Caco-2 (cell line): ENCODE results near the gene FZD2. TPM values are rescaled to one million over a fixed set of nuclear protein-coding genes. Genes with fewer than 3 reads are reported as not detected.

Source experiments
- BruUV-seq: library from RNA; stranded (reverse); fragments of 400-500 nt; replicated peaks from 2 replicates; lab custom pipeline; 2021; lab: Mats Ljungman, UMichigan
- CTCF ChIA-PET: fragments of 300-600 bp; sonication (Branson Sonifier 250); formaldehyde crosslinking; loops from one replicate; lab custom pipeline; 2022; ENCODE audit warnings: antibody characterized with exemption; lab: Charles Lee
- POLR2A ChIA-PET: fragments of 300-600 bp; sonication (Branson Sonifier 250); formaldehyde crosslinking; loops from one replicate; lab custom pipeline; 2022; ENCODE audit warnings: antibody characterized with exemption; lab: Charles Lee
- DNase-seq, 2 experiments: peaks; one replicate each; pipeline versions ENCODE4 v3.0.0 to v3.0.0-alpha.2; 2020 to 2022
- H3K27me3 ChIP-seq: replicated peaks from 2 replicates; pipeline ENCODE4 v1.6.0; 2011; ENCODE audit warnings: low read length; ENCODE audit not compliant: control insufficient read depth, insufficient read depth
- H3K36me3 ChIP-seq: 2 replicates; pipeline ENCODE4 v1.5.1; 2011; ENCODE audit warnings: low read length; ENCODE audit not compliant: control insufficient read depth, insufficient read depth
- H3K4me1 ChIP-seq: fragments of 250-450 bp; sonication (Bioruptor Pico); 2 replicates; pipeline ENCODE4 v1.5.1; 2020; ENCODE audit warnings: mild to moderate bottlenecking
- H3K4me3 ChIP-seq: 2 replicates; pipeline ENCODE4 v1.5.1; 2011; ENCODE audit warnings: low read depth, mild to moderate bottlenecking, control low read depth, low read length
- H3K9me3 ChIP-seq: fragments of 250-450 bp; sonication (Bioruptor Pico); 2 replicates; pipeline ENCODE4 v1.5.1; 2020; ENCODE audit warnings: mild to moderate bottlenecking, moderate library complexity
- H3K27ac Mint-ChIP-seq: one replicate; pipeline ENCODE4 v1.8.0; 2022; ENCODE audit warnings: mixed read lengths; ENCODE audit not compliant: unreplicated experiment
- H3K27me3 Mint-ChIP-seq: one replicate; pipeline ENCODE4 v1.8.0; 2022; ENCODE audit warnings: mixed read lengths; ENCODE audit not compliant: insufficient read depth, unreplicated experiment
- H3K36me3 Mint-ChIP-seq: one replicate; pipeline ENCODE4 v1.8.0; 2022; ENCODE audit warnings: mild to moderate bottlenecking, mixed read lengths; ENCODE audit not compliant: insufficient read depth, unreplicated experiment
- H3K4me1 Mint-ChIP-seq: one replicate; pipeline ENCODE4 v1.8.0; 2022; ENCODE audit warnings: low read depth, mixed read lengths; ENCODE audit not compliant: unreplicated experiment
- H3K4me3 Mint-ChIP-seq: one replicate; pipeline ENCODE4 v1.8.0; 2022; ENCODE audit warnings: mild to moderate bottlenecking, moderate library complexity, mixed read lengths; ENCODE audit not compliant: unreplicated experiment
- H3K9me3 Mint-ChIP-seq: one replicate; pipeline ENCODE4 v1.8.0; 2022; ENCODE audit warnings: mixed read lengths; ENCODE audit not compliant: unreplicated experiment
- intact Hi-C: fragments of 100-400 bp; cut with micrococcal nuclease; formaldehyde crosslinking; loops from one replicate; pipeline ENCODE4 v1.10.0; 2022; ENCODE audit not compliant: unreplicated experiment
- total RNA-seq: library from RNA; stranded (reverse); gene quantifications from 2 replicates; pipeline ENCODE4 v1.2.3, GENCODE V29; 2022
- TF ChIP-seq, protein P1 (sequence below), 2 experiments: fragments of 200-600 bp in 1 of 2; IDR thresholded peaks; 1 replicate in 1 of 2; 2 replicates in 1 of 2; pipeline versions ENCODE4 v1.5.1 to v1.8.0; 2011 to 2022; ENCODE audit warnings: antibody characterized with exemption in 1 of 2, control low read depth in 1 of 2, inconsistent platforms in 1 of 2, low read depth in 1 of 2, low read length in 1 of 2, mild to moderate bottlenecking in 1 of 2, moderate library complexity in 1 of 2; ENCODE audit not compliant: insufficient read depth in 1 of 2, severe bottlenecking in 1 of 2, unreplicated experiment in 1 of 2

FZD2 gene
- total RNA-seq, 1 experiment from 2014 or later: 39.5 TPM

DNA sequence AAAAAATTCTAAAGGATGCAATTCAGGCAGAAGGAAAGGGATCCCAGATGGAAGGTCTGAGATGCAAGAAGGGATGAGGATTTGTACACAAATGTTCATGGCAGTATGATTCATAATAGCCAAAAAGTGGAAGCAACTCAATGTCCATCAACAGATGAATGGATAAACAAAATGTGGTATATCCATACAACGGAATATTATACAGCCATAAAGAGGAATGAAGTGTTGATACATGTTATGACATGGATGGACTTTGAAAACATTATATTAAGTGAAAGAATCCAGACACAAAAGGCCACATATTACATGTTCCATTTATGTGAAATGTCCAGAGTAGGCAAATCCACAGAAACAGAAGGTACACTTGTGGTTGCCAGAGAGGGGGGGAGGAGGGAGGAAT lies 30.2 kb upstream of the FZD2 start:
- TF ChIP-seq, protein P1, sequence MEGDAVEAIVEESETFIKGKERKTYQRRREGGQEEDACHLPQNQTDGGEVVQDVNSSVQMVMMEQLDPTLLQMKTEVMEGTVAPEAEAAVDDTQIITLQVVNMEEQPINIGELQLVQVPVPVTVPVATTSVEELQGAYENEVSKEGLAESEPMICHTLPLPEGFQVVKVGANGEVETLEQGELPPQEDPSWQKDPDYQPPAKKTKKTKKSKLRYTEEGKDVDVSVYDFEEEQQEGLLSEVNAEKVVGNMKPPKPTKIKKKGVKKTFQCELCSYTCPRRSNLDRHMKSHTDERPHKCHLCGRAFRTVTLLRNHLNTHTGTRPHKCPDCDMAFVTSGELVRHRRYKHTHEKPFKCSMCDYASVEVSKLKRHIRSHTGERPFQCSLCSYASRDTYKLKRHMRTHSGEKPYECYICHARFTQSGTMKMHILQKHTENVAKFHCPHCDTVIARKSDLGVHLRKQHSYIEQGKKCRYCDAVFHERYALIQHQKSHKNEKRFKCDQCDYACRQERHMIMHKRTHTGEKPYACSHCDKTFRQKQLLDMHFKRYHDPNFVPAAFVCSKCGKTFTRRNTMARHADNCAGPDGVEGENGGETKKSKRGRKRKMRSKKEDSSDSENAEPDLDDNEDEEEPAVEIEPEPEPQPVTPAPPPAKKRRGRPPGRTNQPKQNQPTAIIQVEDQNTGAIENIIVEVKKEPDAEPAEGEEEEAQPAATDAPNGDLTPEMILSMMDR (IDR thresholded peaks at IDR 0.05; ENCODE audit: insufficient read depth in 1 of 2, low read depth in 1 of 2, low read length in 1 of 2, severe bottlenecking in 1 of 2, unreplicated experiment in 1 of 2): no peak
- no peak for DNase-seq
- no TSS peak for BruUV-seq
- ChIA-PET CTCF (no interaction called here), POLR2A (no interaction called here)
- Mint-ChIP-seq H3K4me1 (no peaks in the 10 kb centered on the region), H3K4me3 (no peak overlapping the region), H3K27me3 (no peaks in the 10 kb centered on the region), H3K9me3 (peaks cover 8% of the 10 kb centered on the region), H3K36me3 (peaks cover 5% of the 10 kb centered on the region), H3K27ac (no peak overlapping the region)
- Histone ChIP-seq H3K9me3 (peaks cover 7% of the 10 kb centered on the region; the same call in 1 of the 2 replicates), H3K4me3 (no peak overlapping the region), H3K27me3 (no peaks in the 10 kb centered on the region), H3K4me1 (no peaks in the 10 kb centered on the region), H3K36me3 (no peaks in the 10 kb centered on the region)
- intact Hi-C loops: no loop called here

DNA sequence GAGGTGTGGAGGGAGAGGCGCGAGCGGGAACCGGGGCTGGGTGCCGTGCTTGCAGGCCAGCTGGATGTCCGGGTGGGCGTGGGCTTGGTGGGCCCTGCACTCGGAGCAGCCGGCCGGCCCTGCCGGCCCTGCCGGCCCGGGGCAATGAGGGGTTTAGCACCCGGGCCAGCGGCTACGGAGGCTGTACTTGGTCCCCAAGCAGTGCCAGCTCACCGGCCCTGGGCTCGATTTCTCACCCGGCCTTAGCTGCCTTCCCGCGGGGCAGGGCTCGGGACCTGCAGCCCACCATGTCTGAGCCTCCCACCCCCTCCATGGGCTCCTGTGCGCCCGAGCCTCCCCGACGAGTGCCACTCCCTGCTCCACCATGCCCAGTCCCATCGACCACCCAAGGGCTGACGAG lies 29.3 kb upstream of the FZD2 start:
- no peak overlapping the region for H3K4me3 ChIP-seq

DNA sequence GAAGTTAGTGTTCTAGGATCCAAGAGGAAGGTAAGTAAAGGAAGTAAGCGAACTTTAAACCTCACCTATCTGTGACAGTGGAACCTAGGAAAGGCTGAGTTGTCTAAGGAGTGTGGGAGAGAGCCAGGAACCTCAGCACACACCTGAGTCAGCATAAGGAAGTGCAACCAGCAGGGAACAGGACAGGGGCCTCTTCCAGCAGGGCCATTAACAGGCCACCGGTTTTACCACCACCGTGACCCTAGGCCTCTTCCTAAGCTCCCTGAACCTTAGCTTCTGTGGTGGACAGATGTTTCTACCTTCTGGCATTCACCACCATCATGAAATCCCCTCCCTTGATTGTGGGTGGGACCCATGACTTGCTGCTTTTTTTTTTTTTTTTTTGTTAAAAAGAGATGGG lies 27.4 kb upstream of the FZD2 start:
- Mint-ChIP-seq H3K27me3 (no peaks in the 10 kb centered on the region), H3K27ac (no peak overlapping the region), H3K4me3 (no peak overlapping the region), H3K4me1 (peaks cover 12% of the 10 kb centered on the region), H3K9me3 (peaks cover 8% of the 10 kb centered on the region), H3K36me3 (peaks cover 5% of the 10 kb centered on the region)
- Histone ChIP-seq H3K4me1 (peaks cover 19% of the 10 kb centered on the region), H3K36me3 (no peaks in the 10 kb centered on the region), H3K9me3 (peaks cover 7% of the 10 kb centered on the region; the same call in 1 of the 2 replicates), H3K4me3 (no peak overlapping the region), H3K27me3 (no peaks in the 10 kb centered on the region; the same call in 1 of the 2 replicates)
- CTCF ChIA-PET: no interaction called here
- no TSS peak for BruUV-seq
- DNase-seq: no peak
- TF ChIP-seq, protein P1 (IDR thresholded peaks at IDR 0.05; ENCODE audit: insufficient read depth in 1 of 2, low read depth in 1 of 2, low read length in 1 of 2, severe bottlenecking in 1 of 2, unreplicated experiment in 1 of 2): no peak
- intact Hi-C loops: loop anchor here (5.0 kb wide), 1 partner anchor 337 kb away; no protein-coding TSS in a partner anchor
- POLR2A ChIA-PET: no interaction called here

More for the DNA sequence above, 29.3 kb upstream of the FZD2 start:
- Histone ChIP-seq H3K27me3 (no peaks in the 10 kb centered on the region; the same call in 1 of the 2 replicates), H3K36me3 (no peaks in the 10 kb centered on the region), H3K4me1 (peaks cover under 1% of the 10 kb centered on the region), H3K9me3 (peaks cover 7% of the 10 kb centered on the region; the same call in 1 of the 2 replicates)
- DNase-seq: no peak
- no TSS peak for BruUV-seq
- CTCF ChIA-PET: interaction anchor here (0.6 kb wide), 1 partner anchor 74 kb away, joined by 4 read pairs; no protein-coding TSS in a partner anchor
- Mint-ChIP-seq H3K4me1 (no peaks in the 10 kb centered on the region), H3K4me3 (no peak overlapping the region), H3K27me3 (no peaks in the 10 kb centered on the region), H3K9me3 (peaks cover 8% of the 10 kb centered on the region), H3K27ac (no peak overlapping the region), H3K36me3 (peaks cover 5% of the 10 kb centered on the region)
- TF ChIP-seq, protein P1 (IDR thresholded peaks at IDR 0.05; ENCODE audit: insufficient read depth in 1 of 2, low read depth in 1 of 2, low read length in 1 of 2, severe bottlenecking in 1 of 2, unreplicated experiment in 1 of 2): no peak
- POLR2A ChIA-PET: no interaction called here
- intact Hi-C loops: no loop called here
